ENCODE measurements around the gene IKZF1. TPM values are rescaled to one million over a fixed set of nuclear protein-coding genes. Genes with fewer than 3 reads are reported as not detected.

IKZF1 gene
- total RNA-seq, 2 experiments from 2014 or later = 213 to 226 TPM

GRCh38 chr7:50406935-50407334, 102.4 kb downstream of the IKZF1 start:
- intact Hi-C loops (cut with micrococcal nuclease) = no loop called here
- CTCF ChIA-PET = interaction anchor here (0.7 to 2.1 kb wide), 4 partner anchors 9 to 180 kb away, joined by 4 to 6 read pairs (median 6); no protein-coding TSS in a partner anchor
- no peak for DNase-seq
- H3K9me3 Mint-ChIP-seq = no peaks in the 10 kb centered on the region
- H3K4me3 Mint-ChIP-seq = no peak overlapping the region
- H3K4me1 Mint-ChIP-seq (ENCODE audit: low read depth) = peaks cover 75% of the 10 kb centered on the region
- no peaks in the 10 kb centered on the region for H3K27me3 Mint-ChIP-seq (ENCODE audit: low read depth)
- peaks cover 19% of the 10 kb centered on the region for H3K36me3 Mint-ChIP-seq (ENCODE audit: low read depth)
- no peak overlapping the region for H3K27ac Mint-ChIP-seq

- no peaks in the 10 kb centered on the region for H3K27me3 Mint-ChIP-seq (ENCODE audit: low read depth)
- H3K36me3 Mint-ChIP-seq (ENCODE audit: low read depth) = peaks cover 3% of the 10 kb centered on the region
- no peaks in the 10 kb centered on the region for H3K9me3 Mint-ChIP-seq
- intact Hi-C loops (cut with micrococcal nuclease) = no loop called here
- no peak overlapping the region for H3K27ac Mint-ChIP-seq
- H3K4me3 Mint-ChIP-seq = no peak overlapping the region
- DNase-seq = peak; percentile 44
- peaks cover 45% of the 10 kb centered on the region for H3K4me1 Mint-ChIP-seq (ENCODE audit: low read depth)
- CTCF ChIA-PET = interaction anchor here (0.6 to 1.1 kb wide), 5 partner anchors 10 to 315 kb away, joined by 3 to 6 read pairs (median 3); no protein-coding TSS in a partner anchor
These were observed 105.6 kb downstream of the IKZF1 start for GRCh38 chr7:50409856-50410745.

GRCh38 chr7:50411332-50411731, 106.8 kb downstream of the IKZF1 start:
- no peaks in the 10 kb centered on the region for H3K36me3 Mint-ChIP-seq (ENCODE audit: low read depth)
- H3K27me3 Mint-ChIP-seq (ENCODE audit: low read depth) = no peaks in the 10 kb centered on the region
- H3K27ac Mint-ChIP-seq = no peak overlapping the region
- H3K4me3 Mint-ChIP-seq = no peak overlapping the region
- intact Hi-C loops (cut with micrococcal nuclease) = no loop called here
- no peak for DNase-seq
- CTCF ChIA-PET = interaction anchor here (0.8 to 1.1 kb wide), 4 partner anchors 9 to 277 kb away, joined by 3 to 6 read pairs (median 3); no protein-coding TSS in a partner anchor
- H3K4me1 Mint-ChIP-seq (ENCODE audit: low read depth) = peaks cover 45% of the 10 kb centered on the region
- no peaks in the 10 kb centered on the region for H3K9me3 Mint-ChIP-seq

DNA sequence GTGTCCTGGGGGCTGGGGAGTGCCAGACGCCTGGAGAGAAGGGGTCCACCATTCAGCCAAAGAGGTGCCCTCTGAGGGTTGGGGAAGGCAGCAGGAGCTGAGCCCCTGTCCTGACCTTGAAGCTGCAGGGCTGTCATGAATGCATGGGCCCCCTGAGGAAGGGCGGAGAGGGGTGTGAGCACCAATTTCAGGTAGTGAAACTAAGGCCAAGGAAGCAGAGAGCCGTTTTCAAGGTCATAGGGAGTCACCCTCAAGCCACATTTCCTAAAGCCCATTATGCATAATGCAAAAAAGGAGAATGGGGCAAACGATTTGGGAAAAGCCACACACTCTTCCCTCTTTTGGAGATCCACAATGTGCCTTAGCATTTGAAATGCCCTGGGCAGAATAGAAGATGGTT, 108.5 kb downstream of the IKZF1 start:
- DNase-seq = no peak
- H3K4me3 Mint-ChIP-seq = no peak overlapping the region
- H3K27me3 Mint-ChIP-seq (ENCODE audit: low read depth) = no peaks in the 10 kb centered on the region
- H3K9me3 Mint-ChIP-seq = no peaks in the 10 kb centered on the region
- intact Hi-C loops (cut with micrococcal nuclease) = no loop called here
- no peaks in the 10 kb centered on the region for H3K36me3 Mint-ChIP-seq (ENCODE audit: low read depth)
- H3K4me1 Mint-ChIP-seq (ENCODE audit: low read depth) = peaks cover 47% of the 10 kb centered on the region
- no peak overlapping the region for H3K27ac Mint-ChIP-seq
- CTCF ChIA-PET = interaction anchor here (1.4 kb wide), 1 partner anchor 44 kb away, joined by 3 read pairs; no protein-coding TSS in a partner anchor

DNA sequence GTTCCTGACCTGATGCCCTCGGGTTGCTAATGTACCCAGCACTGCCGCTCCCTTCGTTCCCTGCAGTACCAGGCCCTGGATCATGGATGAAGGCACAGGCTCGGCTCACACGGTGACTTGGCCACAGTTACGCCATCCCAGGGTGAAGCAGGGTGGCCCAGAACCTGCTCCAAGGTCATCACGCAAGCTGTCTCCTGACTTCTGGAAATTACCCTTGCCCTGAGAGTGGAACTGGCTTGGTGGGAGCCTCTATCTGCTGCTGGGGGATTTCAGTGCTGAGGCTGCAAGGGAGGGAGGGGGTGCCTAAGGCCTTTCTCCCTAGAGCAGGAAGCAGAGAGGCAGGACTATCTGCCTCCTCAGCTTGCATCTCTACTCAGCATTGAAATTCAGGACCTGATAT, 109.0 kb downstream of the IKZF1 start:
- Mint-ChIP-seq H3K27me3 (ENCODE audit: low read depth) (no peaks in the 10 kb centered on the region), H3K4me3 (no peak overlapping the region), H3K4me1 (ENCODE audit: low read depth) (peaks cover 47% of the 10 kb centered on the region), H3K27ac (no peak overlapping the region), H3K36me3 (ENCODE audit: low read depth) (no peaks in the 10 kb centered on the region), H3K9me3 (no peaks in the 10 kb centered on the region)
- DNase-seq = no peak
- intact Hi-C loops (cut with micrococcal nuclease) = no loop called here
- CTCF ChIA-PET = interaction anchor here (1.4 kb wide), 1 partner anchor 45 kb away, joined by 3 read pairs; no protein-coding TSS in a partner anchor

DNA sequence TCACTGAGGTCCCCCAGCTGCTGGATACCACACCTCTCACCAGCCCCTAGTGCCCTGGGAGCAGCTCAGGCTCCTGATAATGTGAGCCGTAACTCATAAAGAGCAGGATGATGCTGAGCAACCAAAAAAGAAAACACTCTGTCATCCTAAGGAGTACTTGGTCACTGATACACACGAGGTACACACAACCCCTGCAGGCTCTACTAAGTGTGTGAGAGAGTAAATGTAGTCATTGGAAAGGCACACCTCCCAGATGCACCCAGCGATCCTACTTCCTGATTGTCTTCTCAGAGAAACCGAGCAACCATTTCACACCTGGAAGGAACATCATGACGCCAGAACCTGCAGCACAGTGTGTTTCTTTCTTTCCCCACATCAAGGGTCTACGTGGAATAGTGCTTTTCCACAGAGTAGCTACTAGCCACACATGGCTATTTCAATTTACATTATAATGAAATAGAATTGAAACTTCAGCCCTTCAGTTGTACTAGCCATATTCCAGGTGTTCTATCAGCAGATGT, 111.4 kb downstream of the IKZF1 start:
- peak overlapping the region; percentile 46 for H3K4me3 Mint-ChIP-seq
- H3K27ac Mint-ChIP-seq = no peak overlapping the region
- H3K27me3 Mint-ChIP-seq (ENCODE audit: low read depth) = no peaks in the 10 kb centered on the region
- H3K4me1 Mint-ChIP-seq (ENCODE audit: low read depth) = peaks cover 29% of the 10 kb centered on the region
- intact Hi-C loops (cut with micrococcal nuclease) = loop anchor here (1.0 to 2.0 kb wide), 3 partner anchors 23 to 99 kb away; no protein-coding TSS in a partner anchor
- peak; percentile 47 for DNase-seq
- H3K9me3 Mint-ChIP-seq = no peaks in the 10 kb centered on the region
- no peaks in the 10 kb centered on the region for H3K36me3 Mint-ChIP-seq (ENCODE audit: low read depth)
- CTCF ChIA-PET = interaction anchor here (0.6 to 5.1 kb wide), 15 partner anchors 9 to 725 kb away, joined by 3 to 106 read pairs (median 11); no protein-coding TSS in a partner anchor

- Mint-ChIP-seq H3K27me3 (ENCODE audit: low read depth) (no peaks in the 10 kb centered on the region), H3K4me1 (ENCODE audit: low read depth) (peaks cover 24% of the 10 kb centered on the region), H3K9me3 (no peaks in the 10 kb centered on the region), H3K36me3 (ENCODE audit: low read depth) (no peaks in the 10 kb centered on the region), H3K27ac (peak overlapping the region; percentile 19), H3K4me3 (peak overlapping the region; percentile 46)
- DNase-seq = no peak
- intact Hi-C loops (cut with micrococcal nuclease) = loop anchor here (1.0 to 2.0 kb wide), 3 partner anchors 23 to 100 kb away; no protein-coding TSS in a partner anchor
- CTCF ChIA-PET = interaction anchor here (0.6 to 5.1 kb wide), 32 partner anchors 9 to 724 kb away, joined by 3 to 106 read pairs (median 6); no protein-coding TSS in a partner anchor
These were observed 112.1 kb downstream of the IKZF1 start for GRCh38 chr7:50416527-50417182.

- H3K36me3 Mint-ChIP-seq (ENCODE audit: low read depth) = no peaks in the 10 kb centered on the region
- H3K4me1 Mint-ChIP-seq (ENCODE audit: low read depth) = peaks cover 24% of the 10 kb centered on the region
- DNase-seq = peak; percentile 92
- H3K27me3 Mint-ChIP-seq (ENCODE audit: low read depth) = no peaks in the 10 kb centered on the region
- intact Hi-C loops (cut with micrococcal nuclease) = loop anchor here (1.0 kb wide), 8 partner anchors 21 to 326 kb away; no protein-coding TSS in a partner anchor
- H3K9me3 Mint-ChIP-seq = no peaks in the 10 kb centered on the region
- CTCF ChIA-PET = interaction anchor here (0.6 to 5.1 kb wide), 63 partner anchors 8 to 397 kb away, joined by 3 to 106 read pairs (median 6); partner anchors contain the start of gene ZPBP
- H3K4me3 Mint-ChIP-seq = no peak overlapping the region
- no peak overlapping the region for H3K27ac Mint-ChIP-seq
These were observed 113.6 kb downstream of the IKZF1 start for GRCh38 chr7:50418086-50418515.

- intact Hi-C loops (cut with micrococcal nuclease) = loop anchor here (1.0 kb wide), 8 partner anchors 21 to 326 kb away; no protein-coding TSS in a partner anchor
- no peaks in the 10 kb centered on the region for H3K36me3 Mint-ChIP-seq (ENCODE audit: low read depth)
These were observed 114.2 kb downstream of the IKZF1 start for GRCh38 chr7:50418526-50419290.

GRCh38 chr7:50421043-50421442, 116.5 kb downstream of the IKZF1 start:
- Mint-ChIP-seq H3K27me3 (ENCODE audit: low read depth) (no peaks in the 10 kb centered on the region), H3K4me3 (no peak overlapping the region), H3K4me1 (ENCODE audit: low read depth) (peaks cover 17% of the 10 kb centered on the region), H3K36me3 (ENCODE audit: low read depth) (no peaks in the 10 kb centered on the region), H3K27ac (no peak overlapping the region), H3K9me3 (no peaks in the 10 kb centered on the region)
- intact Hi-C loops (cut with micrococcal nuclease) = no loop called here
- CTCF ChIA-PET = interaction anchor here (0.7 to 4.6 kb wide), 12 partner anchors 10 to 328 kb away, joined by 3 to 25 read pairs (median 6); partner anchors contain the start of gene ZPBP
- no peak for DNase-seq

More at GRCh38 chr7:50418526-50419290, 114.2 kb downstream of the IKZF1 start:
- Mint-ChIP-seq H3K4me1 (ENCODE audit: low read depth) (peaks cover 24% of the 10 kb centered on the region), H3K4me3 (no peak overlapping the region), H3K27ac (no peak overlapping the region), H3K27me3 (ENCODE audit: low read depth) (no peaks in the 10 kb centered on the region), H3K9me3 (no peaks in the 10 kb centered on the region)
- CTCF ChIA-PET = interaction anchor here (0.6 to 5.1 kb wide), 52 partner anchors 9 to 397 kb away, joined by 3 to 106 read pairs (median 6); partner anchors contain the start of gene ZPBP
- DNase-seq = no peak

DNA sequence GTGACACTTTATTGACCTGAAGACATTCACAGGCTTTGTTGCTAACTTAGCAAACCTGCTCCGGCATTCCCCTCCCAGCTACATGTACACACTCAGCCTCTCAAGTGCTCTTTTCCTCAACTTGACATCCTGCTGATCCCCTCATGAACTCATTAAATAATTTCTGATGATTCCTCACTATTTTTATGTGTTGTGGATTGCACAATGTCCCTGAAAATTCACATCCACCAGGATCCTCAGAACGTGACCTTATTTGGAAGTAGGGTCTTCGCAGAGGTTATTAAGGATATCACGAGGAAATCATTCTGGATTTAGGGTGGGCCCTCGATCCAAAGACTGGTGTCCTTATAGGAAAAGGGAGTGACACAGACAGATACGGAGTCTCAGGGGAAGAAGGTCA, 118.3 kb downstream of the IKZF1 start:
- no peak for DNase-seq
- Mint-ChIP-seq H3K9me3 (no peaks in the 10 kb centered on the region), H3K27ac (no peak overlapping the region), H3K4me1 (ENCODE audit: low read depth) (no peaks in the 10 kb centered on the region), H3K36me3 (ENCODE audit: low read depth) (no peaks in the 10 kb centered on the region), H3K4me3 (no peak overlapping the region), H3K27me3 (ENCODE audit: low read depth) (no peaks in the 10 kb centered on the region)
- CTCF ChIA-PET = interaction anchor here (1.1 to 4.6 kb wide), 4 partner anchors 16 to 330 kb away, joined by 3 to 25 read pairs (median 4); partner anchors contain the start of gene ZPBP
- intact Hi-C loops (cut with micrococcal nuclease) = no loop called here

All from activated naive CD4-positive, alpha-beta T cell treated with anti-CD3 and anti-CD28 coated beads for 36 hours (primary cell).